GM21381 (cell line): ENCODE data around the gene REL.
"Not testable (repeated sequence)": the region's sequence is repeated elsewhere in the genome, so short reads cannot be mapped to it uniquely, and the experiment has no call there.

Source experiments
- ATAC-seq: cut with Tn5 transposase; IDR thresholded peaks from one replicate; pipeline ENCODE4 v1.9.1; 2021; ENCODE audit warnings: mild to moderate bottlenecking, moderate library complexity; ENCODE audit not compliant: unreplicated experiment

Gene REL

GRCh38 chr2:60881047-60881932, at the start of gene REL:
Gene REL (plus strand): TSS chr2:60881574. CDS start chr2:60881841, 267 bp downstream.
- ATAC-seq = peak; percentile 81

DNA sequence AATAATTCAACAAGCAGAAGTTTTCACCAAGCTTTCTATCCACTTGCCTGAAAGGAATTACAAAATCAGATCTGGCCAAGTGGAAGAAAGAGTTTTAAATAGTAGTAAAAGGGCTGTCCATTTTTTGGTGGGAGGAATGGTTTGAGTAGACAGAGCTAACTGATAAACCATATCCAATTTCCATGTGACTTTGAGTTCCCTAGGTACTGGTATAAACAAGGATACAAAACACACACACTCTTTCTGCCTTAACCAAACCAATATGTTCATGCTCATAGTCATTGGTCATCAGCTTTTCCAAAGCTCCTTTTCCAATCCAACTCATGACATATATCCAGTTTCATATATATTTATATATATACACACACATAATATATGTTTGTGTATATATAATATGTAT, 49.5 kb upstream of the REL start:
- ATAC-seq = no peak

- ATAC-seq = no peak
Observed at GRCh38 chr2:60832621-60833020, 48.8 kb upstream of the REL start.

GRCh38 chr2:60834270-60834717, 47.1 kb upstream of the REL start:
- no peak for ATAC-seq

- no peak for ATAC-seq
Observed at GRCh38 chr2:60836491-60836890, 44.9 kb upstream of the REL start.

DNA sequence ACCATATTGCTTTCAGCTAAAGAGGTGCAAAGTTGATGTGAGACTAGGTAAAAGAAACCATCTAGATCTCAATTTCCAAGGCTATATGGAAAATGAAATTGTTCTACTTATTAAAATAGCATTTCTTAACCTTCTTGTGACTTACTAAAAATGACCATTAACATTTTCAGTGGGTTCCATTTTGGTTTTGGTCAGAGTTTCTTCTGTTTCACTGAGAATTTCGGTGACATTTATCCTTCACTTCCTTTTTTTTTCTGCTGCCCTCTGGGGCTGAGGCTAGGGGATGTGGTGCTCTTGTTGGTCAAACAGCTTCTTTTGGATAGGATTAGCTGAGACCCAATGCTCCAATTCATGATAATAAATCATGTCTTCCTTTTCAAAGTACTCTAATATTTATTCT, 44.3 kb upstream of the REL start:
- no peak for ATAC-seq

- ATAC-seq = no peak
Observed at GRCh38 chr2:60838481-60838880, 42.9 kb upstream of the REL start.

- peak; percentile 40 for ATAC-seq
Observed at GRCh38 chr2:60839126-60839813, 42.1 kb upstream of the REL start.

GRCh38 chr2:60840880-60841279, 40.5 kb upstream of the REL start:
- ATAC-seq = peak; percentile 59

DNA sequence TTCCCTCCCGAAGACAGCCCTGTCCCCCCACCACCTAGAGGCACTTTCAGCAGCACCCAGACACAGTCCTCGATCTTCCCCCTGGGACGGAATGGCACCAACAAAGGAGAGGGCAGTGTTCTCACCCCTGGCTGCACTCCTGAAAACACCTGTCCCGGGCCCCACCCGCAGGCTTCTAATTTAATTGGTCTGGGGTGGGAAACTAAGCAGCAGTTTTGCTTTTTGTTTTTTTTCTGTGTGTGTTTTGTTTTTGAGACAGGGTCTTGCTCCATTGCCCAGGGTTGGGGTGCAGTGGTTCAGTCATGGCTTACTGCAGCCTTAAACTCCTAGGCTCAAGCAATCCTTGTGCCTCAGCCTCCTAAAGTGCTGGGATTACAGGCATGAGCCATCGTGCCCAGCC, 38.4 kb upstream of the REL start:
- ATAC-seq = no peak

DNA sequence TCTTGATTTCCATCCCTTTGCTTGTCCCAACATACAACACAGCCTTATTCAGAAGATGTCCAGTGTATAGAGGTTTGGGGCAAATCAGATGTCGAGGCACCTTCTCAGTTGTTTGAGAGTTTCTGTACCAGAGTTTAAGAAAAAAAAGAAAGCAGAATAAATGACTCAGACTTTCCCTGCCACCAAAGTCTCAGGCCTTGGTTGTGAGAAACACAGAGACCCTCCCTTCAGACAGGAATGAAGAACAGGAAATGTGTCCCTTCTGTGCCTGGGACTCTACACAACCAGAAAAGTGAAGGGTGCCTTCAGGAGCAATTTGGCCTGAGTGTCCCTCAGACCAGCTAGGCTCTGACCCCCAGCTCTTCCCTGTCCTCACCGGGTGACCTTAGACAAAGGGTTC, 37.3 kb upstream of the REL start:
- no peak for ATAC-seq

DNA sequence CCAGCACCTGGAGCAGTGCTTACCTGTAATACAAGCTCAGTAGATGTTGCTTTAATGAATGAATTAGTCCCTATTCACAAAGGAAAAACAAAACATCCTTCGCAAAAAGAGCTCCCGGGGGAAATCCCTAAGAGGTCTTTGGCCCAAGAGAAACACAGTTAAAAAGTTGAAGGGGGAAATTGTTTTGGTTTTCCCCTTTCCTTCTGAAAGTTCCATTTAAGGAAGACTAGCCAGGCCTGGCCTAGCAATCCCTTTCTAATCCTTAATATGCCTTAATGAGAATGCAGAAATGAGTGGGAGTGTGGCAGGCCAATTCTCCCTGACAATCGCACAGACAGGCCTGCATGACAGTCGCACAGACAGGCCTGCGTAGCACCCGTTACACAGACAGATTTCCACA, 33.5 kb upstream of the REL start:
- ATAC-seq = no peak

DNA sequence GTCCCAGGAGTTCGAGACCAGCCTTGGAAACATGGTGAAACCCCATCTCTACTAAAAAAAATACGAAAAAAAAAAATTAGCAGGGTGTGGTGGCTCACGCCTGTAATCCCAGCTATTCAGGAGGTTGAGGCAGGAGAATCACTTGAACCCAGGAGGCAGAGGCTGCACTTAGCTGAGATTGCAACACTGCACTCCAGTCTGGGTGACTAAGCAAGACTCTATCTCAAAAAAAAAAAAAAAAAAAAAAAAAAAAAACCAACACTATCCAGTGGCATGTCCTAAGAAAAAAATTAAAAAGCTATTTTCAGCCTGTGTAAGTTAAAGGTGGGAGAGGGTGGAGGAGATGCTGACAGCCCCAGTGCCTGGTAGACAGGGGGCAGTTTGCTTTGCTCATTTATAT, 32.2 kb upstream of the REL start:
- ATAC-seq = no peak

- ATAC-seq = no peak
Observed at GRCh38 chr2:60852282-60852860, 29.0 kb upstream of the REL start.

DNA sequence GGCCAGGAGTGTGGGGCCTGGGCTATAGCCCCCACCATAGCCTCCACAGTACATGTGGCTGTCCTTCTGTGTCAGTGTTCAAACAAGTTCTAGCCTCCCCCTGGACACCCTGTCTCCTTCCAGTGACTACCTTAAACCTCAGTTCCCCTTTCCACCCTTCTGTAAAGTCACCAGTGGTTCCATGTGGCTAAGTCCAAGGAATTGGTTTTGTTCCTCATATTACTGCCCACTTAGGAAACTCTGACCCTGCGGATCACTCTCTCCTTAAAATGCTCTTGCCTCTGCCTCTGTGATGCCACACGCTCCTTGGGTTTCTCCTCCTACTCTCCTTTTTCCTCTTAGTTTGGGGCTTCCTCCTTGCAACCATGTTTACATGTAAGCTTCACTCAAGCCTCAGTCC, 27.8 kb upstream of the REL start:
- no peak for ATAC-seq

GRCh38 chr2:60855989-60856669, 25.2 kb upstream of the REL start:
- no peak for ATAC-seq

DNA sequence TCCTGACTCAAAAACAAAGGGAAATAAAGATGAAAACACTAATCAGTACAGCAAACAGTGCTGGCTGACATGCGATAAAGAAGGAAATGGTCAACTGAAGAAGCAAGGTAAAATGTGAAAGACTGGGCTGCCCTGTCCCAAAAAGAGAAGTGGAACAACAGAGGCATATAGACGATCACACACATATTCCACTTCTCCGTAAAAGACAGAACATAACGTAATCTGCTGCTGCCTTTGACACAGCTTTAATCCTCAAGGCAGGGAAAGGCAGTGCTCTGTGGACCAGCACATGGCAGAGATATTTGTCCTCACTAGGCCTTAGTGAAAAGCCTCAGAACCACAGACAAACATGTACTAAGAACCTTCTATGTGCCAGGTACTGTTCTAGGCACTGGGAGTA, 24.3 kb upstream of the REL start:
- no peak for ATAC-seq

- ATAC-seq = no peak
Observed at GRCh38 chr2:60858897-60859311, 22.5 kb upstream of the REL start.

GRCh38 chr2:60861736-60862135, 19.6 kb upstream of the REL start:
- no peak for ATAC-seq

- no peak for ATAC-seq
Observed at GRCh38 chr2:60862642-60863041, 18.7 kb upstream of the REL start.

DNA sequence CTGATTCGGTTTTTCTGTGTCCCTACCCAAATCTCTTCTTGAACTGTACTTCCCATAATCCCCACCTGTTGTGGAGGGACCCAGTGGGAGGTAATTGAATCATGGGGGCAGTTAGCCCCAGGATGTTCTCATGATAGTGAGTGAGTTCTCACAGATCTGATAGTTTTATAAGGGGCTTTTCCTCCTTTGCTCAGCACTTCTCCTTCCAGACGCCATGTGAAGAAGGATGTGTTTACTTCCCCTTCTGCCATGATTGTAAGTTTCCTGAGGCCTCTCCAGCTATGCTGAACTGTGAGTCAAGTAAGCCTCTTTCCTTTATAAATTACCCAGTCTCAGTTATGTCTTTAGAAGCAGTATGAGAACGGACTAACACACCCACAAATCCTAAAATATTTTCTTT, 16.0 kb upstream of the REL start:
- not testable (repeated sequence) for ATAC-seq
